Neural cell (in vitro differentiated cells): ENCODE results near the gene HAAO. TPM values are rescaled to one million over a fixed set of nuclear protein-coding genes. Genes with fewer than 3 reads are reported as not detected.

ENCODE experiments used
- polyA plus RNA-seq: library from polyadenylated mRNA; depleted of rRNA; stranded (reverse); fragments of >200 nt; gene quantifications from 2 replicates; pipeline ENCODE4 v1.2.3, GENCODE V29; 2014

Gene HAAO
- polyA plus RNA-seq, 1 donor from 2014 or later: not detected

Other genes starting within 250 kb of the HAAO start
- gene MTA3, start 224.0 kb downstream of the HAAO start, polyA plus RNA-seq: 11.2 and 11.9 TPM in 2 replicates
- gene OXER1, start 28.4 kb downstream of the HAAO start, polyA plus RNA-seq: not detected in 2 replicates